HG03565 (cell line): ENCODE results near the gene MYO1A.
"Not testable (repeated sequence)": the region's sequence is repeated elsewhere in the genome, so short reads cannot be mapped to it uniquely, and the experiment has no call there.

Experiments
- ATAC-seq: cut with Tn5 transposase; IDR thresholded peaks from one replicate; pipeline ENCODE4 v1.9.1; 2021; ENCODE audit warnings: mild to moderate bottlenecking, moderate library complexity; ENCODE audit not compliant: unreplicated experiment

MYO1A gene

GRCh38 chr12:57048423-57049118, 1.4 kb downstream of the MYO1A start:
- ATAC-seq: no peak

DNA sequence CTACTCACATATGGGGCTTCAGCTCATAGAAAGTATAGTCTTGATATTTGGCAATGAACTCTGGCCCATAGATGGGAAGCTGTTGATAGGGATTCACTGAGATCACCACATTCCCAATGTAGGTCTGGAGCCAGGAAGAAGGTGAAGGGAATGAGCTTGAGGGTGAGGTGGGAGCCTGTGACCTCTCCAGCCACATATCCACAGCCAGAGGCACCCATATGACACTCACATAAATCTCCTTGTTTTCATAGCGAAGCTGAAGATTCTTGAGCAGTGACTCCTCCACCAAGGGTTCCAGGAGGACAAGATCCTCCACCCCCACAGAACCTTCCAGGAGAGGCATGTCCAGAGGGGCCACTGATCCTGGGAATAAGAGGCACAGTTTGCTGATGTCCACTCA, 1.9 kb downstream of the MYO1A start:
- ATAC-seq: no peak

DNA sequence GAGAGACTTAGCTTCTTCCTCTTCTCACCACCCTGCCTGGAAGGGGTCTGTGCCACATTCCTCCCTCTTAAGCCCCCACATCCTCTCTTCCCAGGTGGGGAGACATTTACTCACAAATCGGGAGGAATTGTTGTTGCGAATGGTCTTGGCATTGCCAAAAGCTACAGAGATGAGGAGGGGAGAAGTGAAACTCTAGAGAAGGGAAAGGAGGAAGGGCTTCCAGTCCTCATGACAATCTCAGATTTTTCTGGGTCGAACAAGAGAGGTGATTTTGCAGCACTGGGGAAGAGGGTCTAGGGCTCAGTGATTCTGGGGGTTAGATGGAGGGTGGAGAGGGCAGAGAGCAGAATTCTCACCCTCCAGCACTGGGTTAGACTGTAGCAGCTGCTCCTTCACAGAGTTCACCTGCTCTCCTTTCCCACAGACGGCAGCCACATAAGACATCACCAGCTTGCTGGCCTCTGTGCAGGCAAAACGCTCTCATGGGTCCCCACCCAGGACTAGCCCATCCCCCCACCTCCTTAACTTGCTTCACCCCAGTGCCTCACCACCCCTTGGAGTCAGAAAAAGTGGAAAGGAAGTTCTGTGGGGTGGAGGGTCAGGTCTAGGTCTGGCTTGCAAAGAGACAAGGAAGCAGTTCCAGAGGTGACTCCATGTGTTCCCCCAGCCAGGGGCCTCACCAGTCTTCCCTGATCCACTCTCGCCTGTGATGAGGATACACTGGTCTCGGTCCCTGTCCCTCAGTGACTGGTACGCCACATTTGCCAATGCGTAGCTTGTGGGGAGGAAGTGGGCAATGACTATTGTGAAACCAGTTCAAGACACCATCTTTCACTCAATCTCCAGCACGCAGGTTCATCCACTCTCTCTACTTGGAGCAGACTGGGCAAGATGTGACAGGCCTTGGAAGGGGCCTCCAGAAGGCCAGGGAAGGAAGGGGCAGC, 2.7 kb downstream of the MYO1A start:
- ATAC-seq: no peak

- ATAC-seq: no peak
Observed at GRCh38 chr12:57046086-57046791, 3.7 kb downstream of the MYO1A start.

DNA sequence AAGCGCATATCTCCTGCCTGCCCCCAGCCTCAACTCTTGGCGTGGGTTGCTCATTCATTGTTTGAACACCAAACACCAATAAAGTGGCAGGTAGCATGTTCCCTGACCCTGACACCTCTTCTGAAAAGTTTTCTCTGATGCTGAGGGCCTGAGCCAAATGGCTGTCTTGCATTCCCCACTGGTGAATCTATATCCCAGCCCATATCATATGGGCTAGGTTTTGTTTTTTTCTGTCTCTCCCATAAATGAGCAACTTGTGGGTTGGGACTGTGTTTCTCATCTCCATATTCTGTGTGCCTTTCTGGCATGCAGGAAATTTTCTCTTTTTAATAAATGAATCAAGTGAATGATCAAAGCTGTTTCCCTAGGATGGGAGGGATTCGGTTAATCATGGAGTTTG, 5.0 kb downstream of the MYO1A start:
- no peak for ATAC-seq

DNA sequence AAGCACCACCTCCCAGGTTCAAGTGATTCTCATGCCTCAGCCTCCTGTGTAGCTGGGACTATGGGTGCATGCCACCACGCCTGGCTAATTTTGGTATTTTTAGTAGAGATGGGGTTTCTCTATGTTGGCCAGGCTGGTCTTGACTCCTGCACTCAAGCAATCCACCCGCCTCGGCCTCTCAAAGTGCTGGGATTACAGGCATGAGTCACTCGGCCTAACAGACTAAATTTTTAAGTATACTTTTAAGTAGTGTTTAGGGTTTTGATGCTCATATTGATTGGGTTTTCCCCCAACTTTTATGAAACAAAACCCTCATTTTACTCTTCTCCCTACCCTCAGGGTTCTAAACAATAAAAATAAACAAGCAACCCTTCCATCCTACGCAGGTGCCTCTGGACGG, 5.5 kb downstream of the MYO1A start:
- no peak for ATAC-seq

DNA sequence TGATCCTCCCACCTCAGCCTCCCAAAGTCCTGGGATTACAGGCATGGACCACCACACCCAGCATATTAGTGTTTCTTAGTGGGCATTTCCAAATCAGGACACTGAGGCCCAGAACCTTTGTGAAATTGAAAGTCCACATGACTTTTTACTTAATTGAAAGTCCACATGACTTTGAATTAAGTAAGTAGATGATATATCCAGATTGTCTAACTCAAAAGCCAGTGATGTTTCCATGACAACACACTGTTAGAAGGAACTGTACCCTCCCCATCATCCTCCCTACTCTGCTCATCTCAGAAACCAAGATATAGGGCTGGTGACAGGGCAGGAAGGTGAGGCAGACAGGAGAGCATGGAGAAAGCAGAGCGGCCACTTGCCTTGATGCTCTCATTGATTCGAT, 7.2 kb downstream of the MYO1A start:
- no peak for ATAC-seq

- no peak for ATAC-seq
Observed at GRCh38 chr12:57040750-57041149, 9.2 kb downstream of the MYO1A start.

DNA sequence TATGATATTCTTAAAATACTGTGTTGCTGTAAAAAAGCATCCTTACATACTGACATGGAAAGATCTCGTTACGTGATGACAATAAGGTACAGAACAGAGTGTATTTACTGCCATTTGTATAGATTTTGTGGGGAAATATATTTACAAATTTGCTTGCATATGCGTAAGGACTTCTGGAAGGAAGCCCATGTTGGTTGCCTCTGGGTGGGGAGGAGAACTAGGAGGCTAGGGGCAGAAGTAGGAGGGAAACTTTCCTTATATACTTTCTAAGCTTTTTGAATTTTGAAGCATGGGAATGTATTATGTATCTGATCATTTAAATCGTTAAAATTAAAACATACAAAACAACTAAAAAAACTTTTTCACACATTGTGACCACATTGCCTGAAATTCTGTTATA, 9.7 kb downstream of the MYO1A start:
- no peak for ATAC-seq

DNA sequence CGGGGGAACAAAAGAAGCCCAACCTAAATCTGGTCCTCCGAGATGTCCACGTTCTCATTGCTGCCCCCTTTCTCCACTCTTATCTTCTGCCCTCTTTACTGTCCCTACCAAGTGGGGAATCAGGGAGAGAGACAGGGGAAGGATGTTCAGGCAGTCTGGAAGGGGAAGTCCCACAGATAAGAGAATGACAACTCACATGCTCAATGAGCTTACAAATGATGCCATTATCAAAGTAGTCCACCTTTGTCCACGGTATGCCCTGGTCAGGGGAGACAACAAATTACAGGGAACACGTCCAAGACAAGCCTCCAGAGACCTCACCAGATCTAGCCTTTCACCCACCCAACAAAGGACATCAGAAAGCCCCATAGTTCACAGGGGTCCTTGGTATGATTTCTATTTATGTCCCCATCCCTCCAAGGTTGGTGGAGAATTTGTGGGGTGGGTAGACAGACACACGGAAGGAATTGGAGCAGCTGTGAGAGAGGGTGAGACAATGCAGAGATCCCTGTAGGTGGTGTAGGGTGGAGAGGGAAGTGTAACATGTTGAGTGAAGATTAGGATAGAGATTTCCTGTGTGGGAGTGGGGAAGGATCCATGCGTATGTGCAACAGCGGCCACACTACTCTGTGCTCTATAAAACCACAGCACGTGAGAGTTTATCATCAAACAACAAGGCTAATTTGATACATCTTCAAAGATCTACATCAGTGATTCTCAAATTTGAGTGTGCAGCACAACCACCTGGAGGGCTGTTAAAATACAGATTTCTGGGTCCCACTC, 10.7 kb downstream of the MYO1A start:
- no peak for ATAC-seq

DNA sequence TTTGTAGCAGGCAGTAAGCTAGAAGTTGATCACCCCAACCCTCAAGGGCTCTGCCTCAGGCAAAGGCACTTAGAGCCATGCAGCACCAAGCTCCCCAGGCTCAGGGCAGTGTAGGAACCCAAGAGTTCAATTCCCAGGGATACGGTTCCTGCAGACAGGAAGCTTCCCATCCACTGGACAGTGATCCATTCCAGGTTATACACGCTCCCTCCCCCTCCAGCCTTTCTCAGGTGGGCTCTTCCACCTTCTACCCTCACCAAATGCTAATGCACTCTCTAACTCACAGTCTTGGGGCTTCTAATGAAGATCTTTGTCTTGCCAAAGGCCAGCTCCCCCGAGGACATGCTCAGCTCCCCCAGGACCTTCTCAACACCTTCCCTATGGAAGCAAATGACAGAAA, 12.7 kb downstream of the MYO1A start:
- ATAC-seq: no peak

GRCh38 chr12:57033431-57033830, 16.5 kb downstream of the MYO1A start:
- ATAC-seq: no peak

- ATAC-seq: no peak
Observed at GRCh38 chr12:57031789-57032188, 18.1 kb downstream of the MYO1A start.

GRCh38 chr12:57031138-57031725, 18.7 kb downstream of the MYO1A start:
- no peak for ATAC-seq

- ATAC-seq: no peak
Observed at GRCh38 chr12:57029457-57029856, 20.5 kb downstream of the MYO1A start.

DNA sequence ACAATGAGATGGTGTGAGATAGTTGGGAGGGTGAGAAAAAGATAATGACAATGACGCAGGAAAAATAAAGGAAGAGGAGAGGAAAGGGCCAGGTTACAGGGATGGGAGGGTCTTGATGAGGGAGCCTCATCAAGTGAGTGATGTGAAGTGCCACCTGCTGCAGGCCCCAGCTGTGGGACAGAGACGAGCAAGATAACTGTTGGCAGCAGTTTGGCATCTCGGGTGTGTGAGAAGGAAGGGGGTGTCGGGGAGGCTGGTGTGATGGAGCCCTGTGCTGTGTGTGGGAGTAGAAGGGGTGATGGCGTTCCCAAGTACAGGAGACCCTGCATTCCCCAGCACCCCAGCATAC, 22.1 kb downstream of the MYO1A start:
- no peak for ATAC-seq

GRCh38 chr12:57027011-57027804, 22.7 kb downstream of the MYO1A start:
- no peak for ATAC-seq

DNA sequence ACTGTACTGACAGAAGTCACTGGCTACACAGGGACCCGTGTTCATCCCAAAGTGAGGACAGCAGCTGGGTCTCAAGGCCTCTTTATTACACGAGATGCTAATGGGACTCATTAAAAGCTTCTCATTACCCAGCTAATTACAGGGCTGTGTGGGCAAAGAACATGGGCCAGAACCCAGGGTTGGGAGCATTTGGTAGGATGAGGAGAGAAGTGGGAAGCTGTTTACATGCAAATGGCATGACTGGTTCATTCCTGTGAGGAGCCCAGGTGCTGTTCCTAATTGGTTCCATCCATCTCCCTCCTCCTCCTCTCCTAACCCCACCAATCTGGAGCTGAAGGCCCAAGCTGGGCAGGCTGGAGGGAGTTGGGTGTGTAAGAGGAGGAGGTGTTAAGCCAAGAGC, 24.7 kb downstream of the MYO1A start:
- ATAC-seq: no peak

- ATAC-seq: not testable (repeated sequence)
Observed at GRCh38 chr12:57022324-57022723, 27.6 kb downstream of the MYO1A start.
